Stimulated activated naive CD4-positive, alpha-beta T cell treated with Interleukin-2 at 50 U/mL for 16 hours (primary cell): Measurements from ENCODE around the gene SCARB1.

Experiments
- DNase-seq: peaks from one replicate; lab custom pipeline; 2025; lab: John Stamatoyannopoulos, UW

Gene SCARB1

DNA sequence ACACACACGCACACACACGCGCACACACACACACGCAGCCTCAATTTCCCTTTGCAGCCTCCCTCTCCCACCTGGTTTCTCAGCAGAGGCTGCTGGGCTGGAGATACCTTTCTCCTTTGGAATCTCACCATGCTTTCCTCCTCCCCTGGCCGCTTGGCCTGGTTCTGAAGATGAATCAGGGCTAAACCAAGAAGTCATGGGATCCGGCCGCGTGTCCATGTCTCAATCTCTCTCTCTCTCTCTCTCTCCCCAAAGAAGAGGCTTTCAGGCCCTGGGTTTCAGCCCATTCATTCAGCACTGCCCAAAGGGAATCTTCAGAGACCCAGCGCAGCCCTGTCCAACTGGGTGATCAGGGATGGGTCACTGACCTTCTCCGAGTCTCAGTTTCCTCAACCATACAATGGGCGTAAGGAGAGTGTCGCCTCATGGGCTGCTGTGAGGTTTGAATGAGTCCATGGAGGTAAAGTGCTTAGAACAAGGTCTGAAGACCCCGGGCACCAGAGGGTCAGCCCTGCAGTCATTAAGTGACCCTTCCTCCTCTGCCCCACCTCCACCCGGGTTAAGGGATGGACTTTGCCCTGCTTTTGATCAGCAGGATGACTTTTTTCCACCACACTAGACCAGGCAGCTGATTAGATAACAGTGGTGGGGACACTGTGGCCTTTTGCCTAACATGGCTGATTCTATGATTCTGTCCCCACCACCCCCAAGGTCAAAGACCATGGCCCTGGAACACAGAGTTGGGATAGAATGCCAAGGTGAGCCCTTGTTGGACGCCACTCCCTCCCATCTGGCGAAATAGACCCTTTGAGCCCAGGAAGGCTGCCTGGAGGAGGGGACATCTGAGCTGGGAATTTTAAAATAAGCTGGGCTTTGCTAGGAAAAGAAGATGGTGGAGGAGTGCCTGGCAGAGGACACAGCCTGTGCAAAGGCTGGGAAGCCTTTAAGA is 42.1 kb downstream of the SCARB1 start:
- no peak for DNase-seq

GRCh38 chr12:124820199-124820598 is 43.5 kb downstream of the SCARB1 start:
- DNase-seq: no peak

DNA sequence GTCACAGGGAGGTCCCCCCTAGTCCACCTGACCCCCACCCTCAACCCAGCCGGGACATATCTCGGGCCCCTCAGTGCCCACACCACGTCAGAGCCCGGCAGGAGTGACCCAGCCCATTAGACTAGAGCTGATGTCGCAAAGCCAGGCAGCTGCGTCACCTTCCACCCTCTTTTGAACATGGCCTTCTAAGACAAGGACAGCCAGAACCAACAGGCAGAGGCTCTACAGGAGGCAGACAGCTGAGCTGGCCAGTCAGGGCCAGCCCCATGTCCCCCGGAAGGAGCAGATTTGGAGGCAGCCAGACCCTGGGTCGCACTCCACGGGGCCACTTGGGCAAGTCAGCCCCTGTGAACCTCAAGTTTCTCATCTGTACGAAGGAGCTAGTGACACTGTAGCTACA is 44.1 kb downstream of the SCARB1 start:
- no peak for DNase-seq

DNA sequence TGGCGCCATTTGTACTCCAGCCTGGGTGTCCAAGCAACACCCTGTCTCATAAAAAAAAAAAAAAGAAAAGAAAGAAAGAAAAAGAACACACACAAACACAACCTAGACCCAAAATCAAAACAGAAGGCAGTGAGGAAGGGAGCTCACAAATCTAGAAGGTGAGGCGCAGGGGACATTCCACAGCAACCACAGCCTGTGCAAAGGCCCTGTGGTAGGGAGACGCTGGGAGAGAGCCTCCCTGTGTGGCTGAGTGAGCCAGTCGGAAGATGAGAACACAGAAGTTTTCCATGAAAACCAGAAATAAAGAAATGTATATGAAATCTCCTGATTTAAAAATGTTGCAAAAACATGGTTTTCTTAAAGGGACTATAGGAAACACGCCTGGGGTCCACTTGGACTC is 44.6 kb downstream of the SCARB1 start:
- DNase-seq: no peak

DNA sequence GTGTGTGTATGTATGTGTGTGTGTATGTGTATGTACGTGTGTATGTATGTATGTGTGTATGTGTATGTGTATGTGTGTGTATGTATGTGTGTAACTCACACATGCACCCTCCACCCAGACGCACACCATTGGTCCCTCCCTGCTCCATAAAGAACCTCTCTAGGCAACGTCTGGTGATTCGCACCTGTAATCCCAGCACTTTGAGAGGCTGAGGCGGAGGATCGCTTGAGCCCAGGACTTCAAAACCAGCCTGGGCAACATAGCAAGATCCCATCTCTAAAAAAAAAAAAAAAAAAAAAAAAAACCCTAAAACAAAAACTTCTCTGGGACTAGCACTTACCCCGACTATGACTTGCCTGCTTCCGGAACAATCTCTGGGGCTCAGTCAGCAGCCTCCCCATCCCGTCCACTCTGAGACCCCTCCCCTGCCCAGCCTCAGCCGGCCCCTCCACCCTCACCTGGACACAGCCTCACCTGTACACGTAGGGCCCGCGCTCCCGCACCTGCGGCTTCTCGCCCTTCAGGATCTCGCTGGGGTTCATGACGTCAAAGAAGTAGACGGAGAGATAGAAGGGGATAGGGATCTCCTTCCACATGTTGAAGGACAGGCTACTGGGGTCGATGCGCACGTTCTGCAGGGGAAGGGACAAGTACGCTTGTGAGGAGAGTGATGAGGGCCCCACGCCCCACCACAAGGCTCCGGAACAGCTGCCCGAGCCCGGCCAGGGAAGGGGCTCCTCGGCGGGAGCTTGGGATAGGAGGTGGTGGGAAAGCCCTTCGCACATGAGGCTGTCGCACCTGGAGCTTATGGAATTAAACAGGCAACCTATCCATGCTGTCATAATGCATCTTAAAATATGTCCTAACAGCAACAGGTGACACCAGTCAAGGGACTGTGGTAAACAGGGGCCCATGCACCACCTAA is 46.3 kb downstream of the SCARB1 start:
- DNase-seq: no peak

GRCh38 chr12:124816295-124816854 is 47.3 kb downstream of the SCARB1 start:
- no peak for DNase-seq

DNA sequence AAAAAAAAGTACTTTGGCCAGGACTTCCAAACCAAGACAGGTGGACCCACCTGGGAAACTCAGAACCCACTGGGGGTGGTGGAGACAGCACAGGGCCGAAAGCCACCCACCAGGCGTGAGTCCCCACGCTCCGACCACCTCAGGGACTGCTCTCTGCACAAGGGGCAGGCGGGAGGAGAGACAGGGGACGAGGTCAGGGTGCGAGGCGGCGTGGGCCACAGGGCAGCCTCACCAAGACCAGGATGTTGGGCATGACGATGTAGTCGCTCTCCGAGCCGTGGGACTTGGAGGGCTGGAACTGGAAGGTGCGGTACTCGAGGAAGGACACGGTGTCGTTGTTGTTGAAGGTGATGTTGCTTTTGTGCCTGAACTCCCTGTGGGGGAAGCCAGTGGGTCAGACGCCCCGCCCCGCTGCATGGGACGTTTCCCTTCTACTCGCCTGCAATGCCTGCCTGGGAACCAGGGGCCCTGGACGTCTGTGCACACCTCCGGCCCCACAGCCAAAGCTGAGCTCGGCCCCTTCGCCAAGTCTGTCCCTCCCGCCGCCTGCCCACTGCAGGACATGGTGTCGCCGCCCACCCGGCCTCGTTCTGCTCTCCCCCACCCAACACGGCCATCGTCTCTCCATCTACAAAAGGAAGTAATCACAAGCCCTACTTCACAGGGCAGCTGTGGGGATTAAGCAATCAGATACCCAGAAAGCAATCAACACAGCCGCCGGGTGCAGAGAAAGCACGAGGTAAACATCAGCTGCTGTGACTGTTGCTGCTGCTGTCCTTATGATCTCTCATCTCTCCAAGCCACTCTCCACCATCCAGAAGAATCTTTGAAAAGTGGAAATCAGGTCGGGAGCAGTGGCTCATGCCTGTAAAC is 48.7 kb downstream of the SCARB1 start:
- DNase-seq: no peak

- no peak for DNase-seq
These were observed 49.9 kb downstream of the SCARB1 start for GRCh38 chr12:124813782-124814181.

DNA sequence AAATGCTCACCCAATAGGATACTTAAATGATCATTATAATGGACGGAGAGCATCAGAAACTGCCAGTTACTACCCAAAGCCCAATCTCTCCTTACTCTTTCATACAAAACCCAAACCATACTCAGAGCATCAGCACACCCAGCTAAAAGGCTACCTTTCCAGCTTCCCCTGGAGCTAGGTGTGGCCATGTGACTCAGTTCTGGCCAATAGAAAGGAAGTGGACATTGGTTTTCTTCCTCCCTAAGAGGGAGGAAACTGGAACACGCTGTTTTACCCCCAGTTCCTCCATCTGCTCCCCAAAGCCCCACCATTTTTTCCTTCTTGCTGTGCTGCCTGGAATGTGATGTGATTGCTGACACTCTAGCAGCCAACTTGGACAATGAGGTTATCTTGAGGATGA is 50.7 kb downstream of the SCARB1 start:
- no peak for DNase-seq

DNA sequence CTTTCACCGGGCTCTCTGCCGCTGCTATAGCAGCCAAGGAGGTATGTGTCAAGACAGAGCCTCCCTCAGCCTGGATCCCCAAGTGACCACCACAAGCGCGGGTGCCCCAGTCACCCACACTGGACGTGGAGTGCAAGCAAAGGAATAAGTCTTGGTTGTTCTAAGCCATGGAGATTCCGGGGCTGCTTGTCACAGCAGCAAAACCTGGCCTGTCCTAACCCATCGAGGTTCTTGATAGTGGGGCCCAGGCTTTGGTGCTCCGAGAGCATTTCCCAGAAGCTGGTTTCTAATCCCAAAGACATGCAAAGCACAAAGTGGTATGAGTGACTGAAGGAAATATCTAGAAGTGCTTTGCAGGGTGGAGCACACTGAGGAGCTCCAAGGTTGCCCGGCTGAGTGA is 51.3 kb downstream of the SCARB1 start:
- no peak for DNase-seq

GRCh38 chr12:124811633-124812032 is 52.0 kb downstream of the SCARB1 start:
- no peak for DNase-seq

- DNase-seq: no peak
These were observed 53.8 kb downstream of the SCARB1 start for GRCh38 chr12:124809878-124810277.

- no peak for DNase-seq
These were observed 54.3 kb downstream of the SCARB1 start for GRCh38 chr12:124809391-124809790.

GRCh38 chr12:124808272-124808671 is 55.4 kb downstream of the SCARB1 start:
- DNase-seq: no peak

GRCh38 chr12:124805876-124806668 is 57.6 kb downstream of the SCARB1 start:
- DNase-seq: no peak

GRCh38 chr12:124805050-124805449 is 58.6 kb downstream of the SCARB1 start:
- DNase-seq: no peak

- no peak for DNase-seq
These were observed 59.5 kb downstream of the SCARB1 start for GRCh38 chr12:124804011-124804621.

DNA sequence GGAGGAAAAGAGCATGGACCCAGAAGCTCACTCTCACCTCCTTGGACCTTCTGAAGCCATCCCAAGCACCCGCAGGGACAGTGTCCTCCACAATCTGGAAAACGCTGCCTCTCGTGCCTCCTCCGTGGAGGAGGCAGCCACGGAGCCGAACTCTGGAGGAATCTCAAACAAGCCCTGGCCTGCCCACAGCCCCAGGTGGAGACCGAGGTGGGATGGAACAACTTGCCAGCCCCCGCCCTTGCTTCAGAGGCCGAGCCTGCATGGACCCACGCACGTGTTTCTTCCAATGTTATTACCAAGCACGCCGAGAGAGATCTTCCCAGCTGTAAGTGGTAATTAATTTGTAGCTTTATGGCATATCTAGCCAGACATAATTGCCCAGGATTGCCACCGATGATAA is 61.3 kb downstream of the SCARB1 start:
- no peak for DNase-seq

- DNase-seq: no peak
These were observed 63.2 kb downstream of the SCARB1 start for GRCh38 chr12:124800506-124800905.

DNA sequence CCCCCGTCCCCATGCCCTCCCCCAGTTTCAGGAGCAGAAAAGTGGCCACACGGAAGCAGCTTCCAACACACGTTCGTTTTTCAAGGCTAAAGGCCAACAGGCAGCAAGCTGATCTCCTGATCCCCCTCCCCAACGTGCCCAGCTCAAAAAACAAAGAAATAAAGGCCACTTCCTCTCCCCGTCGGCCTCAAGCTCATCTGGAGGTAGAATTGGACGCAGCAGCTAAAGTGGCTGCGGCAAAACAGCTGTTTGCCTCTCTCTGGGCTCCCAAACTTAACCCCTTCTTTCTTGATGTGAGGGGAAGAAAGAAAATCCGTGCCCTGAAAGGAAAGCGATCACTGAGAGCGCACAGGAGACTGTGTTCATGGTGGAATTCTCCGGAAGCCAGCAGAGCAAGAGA is 66.3 kb downstream of the SCARB1 start:
- no peak for DNase-seq
